KMS-11 (cell line): ENCODE results near the gene ARFGEF3.

Experiments
- H2AFZ ChIP-seq: fragments of 200-600 bp; sonication (generic); 2 replicates; pipeline ENCODE4 v1.6.1; 2016; ENCODE audit warnings: antibody characterized with exemption, mixed run types, low read depth
- H3K27ac ChIP-seq: fragments of 200-600 bp; sonication (generic); 2 replicates; pipeline ENCODE4 v1.6.1; 2016; ENCODE audit warnings: mild to moderate bottlenecking, mixed run types
- H3K27me3 ChIP-seq: fragments of 200-600 bp; sonication (generic); 2 replicates; pipeline ENCODE4 v1.6.1; 2017; ENCODE audit warnings: mild to moderate bottlenecking, low read depth, mixed run types, moderate library complexity; ENCODE audit not compliant: insufficient read depth
- H3K36me3 ChIP-seq: fragments of 200-600 bp; sonication (generic); 2 replicates; pipeline ENCODE4 v1.6.1; 2017; ENCODE audit warnings: mild to moderate bottlenecking, mixed run types; ENCODE audit not compliant: insufficient read depth
- H3K4me1 ChIP-seq: fragments of 200-600 bp; sonication (generic); 2 replicates; pipeline ENCODE4 v1.6.1; 2016; ENCODE audit warnings: mild to moderate bottlenecking, low read depth, mixed run types; ENCODE audit not compliant: poor library complexity, severe bottlenecking
- H3K4me2 ChIP-seq: fragments of 200-600 bp; sonication (generic); 2 replicates; pipeline ENCODE4 v1.7.0; 2016; ENCODE audit warnings: mild to moderate bottlenecking, mixed run types
- H3K4me3 ChIP-seq: fragments of 200-600 bp; sonication (generic); IDR thresholded peaks from 2 replicates; pipeline ENCODE4 v1.6.1; 2017; ENCODE audit warnings: low read depth, low read length, mixed read lengths; ENCODE audit not compliant: insufficient read depth
- H3K79me2 ChIP-seq: fragments of 200-600 bp; sonication (generic); 2 replicates; pipeline ENCODE4 v1.6.1; 2016; ENCODE audit warnings: low read depth, mixed run types; ENCODE audit not compliant: insufficient read depth
- H3K9ac ChIP-seq: fragments of 200-600 bp; sonication (generic); 2 replicates; pipeline ENCODE4 v1.6.1; 2016; ENCODE audit warnings: mild to moderate bottlenecking, mixed run types
- H4K20me1 ChIP-seq: fragments of 200-600 bp; sonication (generic); 2 replicates; pipeline ENCODE4 v1.6.1; 2016; ENCODE audit warnings: mild to moderate bottlenecking, mixed run types; ENCODE audit not compliant: insufficient read depth
- CTCF ChIP-seq: fragments of 200-600 bp; sonication (generic); conservative IDR thresholded peaks from 2 replicates; pipeline ENCODE4 v1.6.1; 2017; ENCODE audit warnings: low read depth, mild to moderate bottlenecking, antibody characterized with exemption, low read length, moderate library complexity, mixed read lengths

Gene ARFGEF3

GRCh38 chr6:138203315-138203714 lies 41.6 kb downstream of the ARFGEF3 start:
- no peak for TF ChIP-seq CTCF
- no peak overlapping the region for H3K4me2 ChIP-seq
- no peak overlapping the region for H2AFZ ChIP-seq
- H4K20me1 ChIP-seq: no peaks in the 10 kb centered on the region
- no peaks in the 10 kb centered on the region for H3K27me3 ChIP-seq
- no peaks in the 10 kb centered on the region for H3K4me1 ChIP-seq
- H3K36me3 ChIP-seq: no peaks in the 10 kb centered on the region
- H3K4me3 ChIP-seq: no peak overlapping the region
- H3K27ac ChIP-seq: no peak overlapping the region
- no peaks in the 10 kb centered on the region for H3K79me2 ChIP-seq
- H3K9ac ChIP-seq: no peak overlapping the region

DNA sequence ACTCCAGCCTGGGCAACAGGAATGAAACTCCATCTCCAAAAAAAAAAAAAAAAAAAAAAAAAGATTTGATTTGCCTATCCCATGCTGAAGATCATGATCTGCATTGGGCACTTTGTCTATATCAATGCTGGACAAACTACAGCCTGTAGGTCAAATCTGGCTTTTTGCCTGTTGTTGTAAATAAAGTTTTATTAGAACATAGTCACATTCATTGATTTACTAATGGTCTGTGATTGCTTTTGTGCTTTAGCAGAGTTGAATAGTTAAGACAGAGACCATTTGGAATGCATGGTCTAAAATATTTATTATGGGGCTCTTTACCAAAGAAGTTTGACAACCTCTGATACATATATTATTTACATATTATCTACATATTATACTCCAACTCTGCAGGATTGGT lies 42.6 kb downstream of the ARFGEF3 start:
- Histone ChIP-seq H3K27ac (no peak overlapping the region), H3K36me3 (no peaks in the 10 kb centered on the region), H2AFZ (no peak overlapping the region), H3K27me3 (no peaks in the 10 kb centered on the region), H3K4me1 (no peaks in the 10 kb centered on the region), H3K9ac (no peak overlapping the region), H3K79me2 (no peaks in the 10 kb centered on the region), H4K20me1 (no peaks in the 10 kb centered on the region), H3K4me3 (no peak overlapping the region), H3K4me2 (no peak overlapping the region)
- no peak for TF ChIP-seq CTCF

- H3K9ac ChIP-seq: no peak overlapping the region
- H3K4me2 ChIP-seq: no peak overlapping the region
- H3K79me2 ChIP-seq: no peaks in the 10 kb centered on the region
- no peaks in the 10 kb centered on the region for H3K4me1 ChIP-seq
- no peak overlapping the region for H2AFZ ChIP-seq
- H4K20me1 ChIP-seq: no peaks in the 10 kb centered on the region
- H3K4me3 ChIP-seq: no peak overlapping the region
- no peak overlapping the region for H3K27ac ChIP-seq
- H3K27me3 ChIP-seq: no peaks in the 10 kb centered on the region
- no peak for TF ChIP-seq CTCF
- no peaks in the 10 kb centered on the region for H3K36me3 ChIP-seq
Observed at GRCh38 chr6:138204792-138205384, 43.1 kb downstream of the ARFGEF3 start.

- no peaks in the 10 kb centered on the region for H3K79me2 ChIP-seq
- H3K4me1 ChIP-seq: no peaks in the 10 kb centered on the region
- H2AFZ ChIP-seq: no peak overlapping the region
- H4K20me1 ChIP-seq: no peaks in the 10 kb centered on the region
- no peak overlapping the region for H3K9ac ChIP-seq
- H3K36me3 ChIP-seq: no peaks in the 10 kb centered on the region
- no peak overlapping the region for H3K4me2 ChIP-seq
- H3K4me3 ChIP-seq: no peak overlapping the region
- TF ChIP-seq CTCF: no peak
- H3K27ac ChIP-seq: no peak overlapping the region
- no peaks in the 10 kb centered on the region for H3K27me3 ChIP-seq
Observed at GRCh38 chr6:138205437-138206094, 43.8 kb downstream of the ARFGEF3 start.
